OCI-LY3 (cell line): Measurements from ENCODE around the gene PLCB1.

Experiments used
- EZH2phosphoT487 ChIP-seq: fragments of 200-600 bp; shearing (Covaris generic); IDR thresholded peaks from 2 replicates; pipeline ENCODE4 v1.6.1; 2018; ENCODE audit warnings: antibody characterized with exemption, mixed run types, low read depth
- TF ChIP-seq, protein P1 (sequence below): fragments of 200-600, 300-600 bp; sonication (generic); IDR thresholded peaks from 2 replicates; pipeline ENCODE4 v1.5.1; 2014; ENCODE audit warnings: antibody characterized with exemption, low read length, low read depth

DNA sequence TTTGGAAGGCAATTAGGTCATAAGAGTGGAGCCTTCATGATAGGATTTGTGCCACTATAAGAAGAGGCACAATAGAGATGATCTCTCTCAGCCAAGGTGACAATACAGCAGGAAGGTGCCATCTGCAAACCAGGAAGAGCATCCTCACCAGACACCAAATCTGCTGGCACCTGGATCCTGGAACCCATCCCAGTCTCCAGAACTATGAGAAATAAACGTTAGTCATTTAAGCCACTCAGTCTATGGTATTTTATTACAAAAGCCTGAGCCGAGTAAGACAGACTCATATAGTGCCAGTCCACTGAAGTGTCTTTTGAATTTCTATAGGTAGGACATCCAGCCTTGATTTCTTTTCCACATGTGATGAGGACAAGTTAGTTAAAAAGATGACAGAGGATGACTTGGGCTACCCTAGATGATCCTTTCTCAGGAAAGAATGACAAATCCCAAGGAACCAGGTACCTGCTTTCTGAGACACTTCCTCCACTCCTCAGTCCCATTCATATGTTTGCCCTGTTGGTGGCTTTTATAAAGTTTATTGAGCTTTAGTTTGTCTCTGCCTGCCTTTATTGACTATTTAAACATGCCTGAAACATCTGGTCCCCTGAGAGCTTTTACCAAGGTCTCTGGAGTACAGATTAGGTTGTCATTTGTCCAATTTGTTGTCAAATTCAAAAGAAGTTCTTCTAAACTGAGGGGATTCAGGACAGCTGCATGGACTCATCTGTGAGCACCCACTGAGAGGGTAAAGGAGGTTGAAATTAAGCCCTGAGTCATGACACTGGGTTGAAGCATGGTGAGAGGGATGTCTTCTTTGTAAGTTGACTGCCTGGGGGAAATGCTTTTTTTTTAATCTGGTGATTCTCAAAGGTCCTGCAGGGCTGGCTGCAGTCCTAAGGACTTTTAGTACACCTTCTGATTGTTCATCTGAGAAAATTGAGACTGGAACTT, 771.9 kb downstream of the PLCB1 start:
- TF ChIP-seq, protein P1, sequence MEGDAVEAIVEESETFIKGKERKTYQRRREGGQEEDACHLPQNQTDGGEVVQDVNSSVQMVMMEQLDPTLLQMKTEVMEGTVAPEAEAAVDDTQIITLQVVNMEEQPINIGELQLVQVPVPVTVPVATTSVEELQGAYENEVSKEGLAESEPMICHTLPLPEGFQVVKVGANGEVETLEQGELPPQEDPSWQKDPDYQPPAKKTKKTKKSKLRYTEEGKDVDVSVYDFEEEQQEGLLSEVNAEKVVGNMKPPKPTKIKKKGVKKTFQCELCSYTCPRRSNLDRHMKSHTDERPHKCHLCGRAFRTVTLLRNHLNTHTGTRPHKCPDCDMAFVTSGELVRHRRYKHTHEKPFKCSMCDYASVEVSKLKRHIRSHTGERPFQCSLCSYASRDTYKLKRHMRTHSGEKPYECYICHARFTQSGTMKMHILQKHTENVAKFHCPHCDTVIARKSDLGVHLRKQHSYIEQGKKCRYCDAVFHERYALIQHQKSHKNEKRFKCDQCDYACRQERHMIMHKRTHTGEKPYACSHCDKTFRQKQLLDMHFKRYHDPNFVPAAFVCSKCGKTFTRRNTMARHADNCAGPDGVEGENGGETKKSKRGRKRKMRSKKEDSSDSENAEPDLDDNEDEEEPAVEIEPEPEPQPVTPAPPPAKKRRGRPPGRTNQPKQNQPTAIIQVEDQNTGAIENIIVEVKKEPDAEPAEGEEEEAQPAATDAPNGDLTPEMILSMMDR, result no peak
- TF ChIP-seq EZH2phosphoT487, result no peak
